ENCODE results near the gene SNRPD3. TPM values are rescaled to one million over a fixed set of nuclear protein-coding genes. Genes with fewer than 3 reads are reported as not detected.
"Not testable (repeated sequence)": the region's sequence is repeated elsewhere in the genome, so short reads cannot be mapped to it uniquely, and the experiment has no call there.

Gene SNRPD3
- total RNA-seq, 1 experiment from 2014 or later, result 144 TPM

- Histone ChIP-seq H3K9me3 (ENCODE audit: control insufficient read depth in 1 of 2, insufficient read depth in 1 of 2, low read depth in 1 of 2, low read length in 2 of 2) (no peaks in the 10 kb centered on the region), H3K27me3 (ENCODE audit: insufficient read depth, low read length) (no peaks in the 10 kb centered on the region), H3K9me2 (ENCODE audit: insufficient read depth) (no peaks in the 10 kb centered on the region), H3K4me3 (replicated peaks in 1 of 2; ENCODE audit: low read depth in 1 of 2, low read length in 2 of 2) (no peak overlapping the region), H3K4me1 (ENCODE audit: control insufficient read depth in 1 of 2, insufficient read depth in 2 of 2, low read length in 2 of 2) (peaks cover 28 to 40% of the 10 kb centered on the region in 2 experiments), H4K20me1 (ENCODE audit: insufficient read depth) (no peaks in the 10 kb centered on the region), H3K79me2 (ENCODE audit: insufficient read depth, low read length) (no peaks in the 10 kb centered on the region), H3K27ac (ENCODE audit: low read depth, low read length) (no peak overlapping the region; the same call in 1 of the 2 replicates), H3K36me3 (ENCODE audit: control insufficient read depth in 1 of 2, insufficient read depth in 2 of 2, low read length in 2 of 2) (no peaks in the 10 kb centered on the region), H2AFZ (ENCODE audit: low read depth, low read length, poor library complexity, severe bottlenecking) (no peak overlapping the region), H3K4me2 (ENCODE audit: low read length) (peak overlapping the region; percentile 61), H3K9ac (ENCODE audit: low read length) (0 out of 2 replicates have a peak overlapping the region, but pooled peaks have one; percentile 14)
- TF ChIP-seq TCF7L2 (IDR thresholded peaks at IDR 0.05; ENCODE audit: borderline replicate concordance, extremely low read depth, insufficient read depth, insufficient read length), result peak; percentile 87
- no peak for TF ChIP-seq EZH2 (IDR thresholded peaks at IDR 0.05)
- CTCF ChIA-PET, result no interaction called here
- RAD21 ChIA-PET (ENCODE audit: low non-redundant PET in 1 of 2, low total read pairs in 2 of 2, uncharacterized antibody in 2 of 2, unreplicated experiment in 2 of 2), result no interaction called here
- intact Hi-C loops (cut with micrococcal nuclease), result no loop called here
- peak; percentile 37; the same call in 1 of the 2 replicates for ATAC-seq
- DNase-seq (ENCODE audit: low read depth, low spot score), result no peak
- POLR2A ChIA-PET, result no interaction called here
- BruUV-seq (replicated peaks), result no TSS peak
Measured at GRCh38 chr22:24601217-24602104, 45.7 kb downstream of the SNRPD3 start.

- intact Hi-C loops (cut with micrococcal nuclease); H3K9me2 ChIP-seq (ENCODE audit: insufficient read depth); H3K79me2 ChIP-seq (ENCODE audit: insufficient read depth, low read length); POLR2A ChIA-PET; H3K36me3 ChIP-seq (ENCODE audit: control insufficient read depth in 1 of 2, insufficient read depth in 2 of 2, low read length in 2 of 2); CTCF ChIA-PET; H3K27ac ChIP-seq (ENCODE audit: low read depth, low read length); RAD21 ChIA-PET (ENCODE audit: low non-redundant PET in 1 of 2, low total read pairs in 2 of 2, uncharacterized antibody in 2 of 2, unreplicated experiment in 2 of 2); BruUV-seq (replicated peaks); H3K9me3 ChIP-seq (ENCODE audit: control insufficient read depth in 1 of 2, insufficient read depth in 1 of 2, low read depth in 1 of 2, low read length in 2 of 2); H3K4me3 ChIP-seq (replicated peaks in 1 of 2; ENCODE audit: low read depth in 1 of 2, low read length in 2 of 2); DNase-seq (ENCODE audit: low read depth, low spot score); ATAC-seq; H2AFZ ChIP-seq (ENCODE audit: low read depth, low read length, poor library complexity, severe bottlenecking); H3K9ac ChIP-seq (ENCODE audit: low read length); H3K27me3 ChIP-seq (ENCODE audit: insufficient read depth, low read length); H4K20me1 ChIP-seq (ENCODE audit: insufficient read depth): not testable (repeated sequence)
- peak overlapping the region; percentile 70 for H3K4me2 ChIP-seq (ENCODE audit: low read length)
- peaks cover 28 to 40% of the 10 kb centered on the region in 2 experiments for H3K4me1 ChIP-seq (ENCODE audit: control insufficient read depth in 1 of 2, insufficient read depth in 2 of 2, low read length in 2 of 2)
Measured at GRCh38 chr22:24602105-24602749, 46.4 kb downstream of the SNRPD3 start.

- H3K27me3 ChIP-seq (ENCODE audit: insufficient read depth, low read length); RAD21 ChIA-PET (ENCODE audit: low non-redundant PET in 1 of 2, low total read pairs in 2 of 2, uncharacterized antibody in 2 of 2, unreplicated experiment in 2 of 2); H3K36me3 ChIP-seq (ENCODE audit: control insufficient read depth in 1 of 2, insufficient read depth in 2 of 2, low read length in 2 of 2); H3K9me2 ChIP-seq (ENCODE audit: insufficient read depth); H3K9me3 ChIP-seq (ENCODE audit: control insufficient read depth in 1 of 2, insufficient read depth in 1 of 2, low read depth in 1 of 2, low read length in 2 of 2); BruUV-seq (replicated peaks); intact Hi-C loops (cut with micrococcal nuclease); POLR2A ChIA-PET; H3K27ac ChIP-seq (ENCODE audit: low read depth, low read length); H4K20me1 ChIP-seq (ENCODE audit: insufficient read depth); H2AFZ ChIP-seq (ENCODE audit: low read depth, low read length, poor library complexity, severe bottlenecking); H3K79me2 ChIP-seq (ENCODE audit: insufficient read depth, low read length); DNase-seq (ENCODE audit: low read depth, low spot score); CTCF ChIA-PET: not testable (repeated sequence)
- Histone ChIP-seq H3K4me1 (ENCODE audit: control insufficient read depth in 1 of 2, insufficient read depth in 2 of 2, low read length in 2 of 2) (peaks cover 28 to 45% of the 10 kb centered on the region in 2 experiments), H3K4me3 (replicated peaks in 1 of 2; ENCODE audit: low read depth in 1 of 2, low read length in 2 of 2) (peak within 1 kb of the TSS; percentile 27 to 42), H3K4me2 (ENCODE audit: low read length) (peak within 1 kb of the TSS; percentile 70), H3K9ac (ENCODE audit: low read length) (peak within 1 kb of the TSS; percentile 14; the same call in 1 of the 2 replicates)
- ATAC-seq, result peak; percentile 28
Measured at GRCh38 chr22:24602847-24603769, 47.3 kb downstream of the SNRPD3 start, which contains the start of gene GGT1. Gene GGT1 (plus strand): TSS chr22:24603193. CDS start chr22:24611082, 7,889 bp downstream.
